ENCODE results near the gene DIP2C. TPM values are rescaled to one million over a fixed set of nuclear protein-coding genes. Genes with fewer than 3 reads are reported as not detected.

The DIP2C gene
- polyA plus RNA-seq, 1 of the 3 experiments (the other 2 are of a cell fraction), result 8.7 TPM

GRCh38 chr10:360653-361052 is 328.8 kb downstream of the DIP2C start:
- H2AFZ ChIP-seq (ENCODE audit: low read depth), result no peak overlapping the region
- H3K36me3 ChIP-seq (replicated peaks in 1 of 2; ENCODE audit: control insufficient read depth in 1 of 2, insufficient read depth in 2 of 2, low read length in 1 of 2), result peaks cover 12 to 58% of the 10 kb centered on the region in 2 experiments
- no peak overlapping the region for H3K27ac ChIP-seq (ENCODE audit: low read depth in 2 of 2, low read length in 1 of 2)
- 88% methylated on average over 6 of the region's 6 CpGs for WGBS (ENCODE audit: low lambda C conversion rate)
- no peaks in the 10 kb centered on the region for H4K20me1 ChIP-seq (ENCODE audit: insufficient read depth)
- no peak for DNase-seq
- H3F3A ChIP-seq (replicated peaks; ENCODE audit: insufficient read depth), result no peaks in the 10 kb centered on the region
- TF ChIP-seq PBX3 (IDR thresholded peaks at IDR 0.05) (no peak), JUND (IDR thresholded peaks at IDR 0.05) (no peak), TCF12 (IDR thresholded peaks at IDR 0.05) (no peak), EZH2phosphoT487 (IDR thresholded peaks at IDR 0.05; ENCODE audit: borderline replicate concordance, low read depth) (no peak), MAX (IDR thresholded peaks at IDR 0.05; ENCODE audit: low read depth) (no peak), REST (IDR thresholded peaks at IDR 0.05; ENCODE audit: low read depth, low read length) (no peak), CHD2 (IDR thresholded peaks at IDR 0.05; ENCODE audit: low read length, partially characterized antibody) (no peak), TEAD4 (IDR thresholded peaks at IDR 0.05; ENCODE audit: borderline replicate concordance, insufficient read depth) (no peak), EP300 (IDR thresholded peaks at IDR 0.05; ENCODE audit: borderline replicate concordance in 1 of 2, low read depth in 1 of 2, low read length in 1 of 2) (no peak), ELF1 (IDR thresholded peaks at IDR 0.05) (no peak), RFX5 (IDR thresholded peaks at IDR 0.05; ENCODE audit: low read length) (no peak), GATA2 (CRISPR knock-in tag; IDR thresholded peaks at IDR 0.05) (no peak), IRF3 (IDR thresholded peaks at IDR 0.05; ENCODE audit: low read depth, low read length) (no peak), RXRA (IDR thresholded peaks at IDR 0.05; ENCODE audit: borderline replicate concordance, low read depth) (no peak)
- TF ChIP-seq, protein P1, sequence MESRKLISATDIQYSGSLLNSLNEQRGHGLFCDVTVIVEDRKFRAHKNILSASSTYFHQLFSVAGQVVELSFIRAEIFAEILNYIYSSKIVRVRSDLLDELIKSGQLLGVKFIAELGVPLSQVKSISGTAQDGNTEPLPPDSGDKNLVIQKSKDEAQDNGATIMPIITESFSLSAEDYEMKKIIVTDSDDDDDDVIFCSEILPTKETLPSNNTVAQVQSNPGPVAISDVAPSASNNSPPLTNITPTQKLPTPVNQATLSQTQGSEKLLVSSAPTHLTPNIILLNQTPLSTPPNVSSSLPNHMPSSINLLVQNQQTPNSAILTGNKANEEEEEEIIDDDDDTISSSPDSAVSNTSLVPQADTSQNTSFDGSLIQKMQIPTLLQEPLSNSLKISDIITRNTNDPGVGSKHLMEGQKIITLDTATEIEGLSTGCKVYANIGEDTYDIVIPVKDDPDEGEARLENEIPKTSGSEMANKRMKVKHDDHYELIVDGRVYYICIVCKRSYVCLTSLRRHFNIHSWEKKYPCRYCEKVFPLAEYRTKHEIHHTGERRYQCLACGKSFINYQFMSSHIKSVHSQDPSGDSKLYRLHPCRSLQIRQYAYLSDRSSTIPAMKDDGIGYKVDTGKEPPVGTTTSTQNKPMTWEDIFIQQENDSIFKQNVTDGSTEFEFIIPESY (IDR thresholded peaks at IDR 0.05; ENCODE audit: borderline replicate concordance, low read depth), result no peak
- TF ChIP-seq, protein P2, sequence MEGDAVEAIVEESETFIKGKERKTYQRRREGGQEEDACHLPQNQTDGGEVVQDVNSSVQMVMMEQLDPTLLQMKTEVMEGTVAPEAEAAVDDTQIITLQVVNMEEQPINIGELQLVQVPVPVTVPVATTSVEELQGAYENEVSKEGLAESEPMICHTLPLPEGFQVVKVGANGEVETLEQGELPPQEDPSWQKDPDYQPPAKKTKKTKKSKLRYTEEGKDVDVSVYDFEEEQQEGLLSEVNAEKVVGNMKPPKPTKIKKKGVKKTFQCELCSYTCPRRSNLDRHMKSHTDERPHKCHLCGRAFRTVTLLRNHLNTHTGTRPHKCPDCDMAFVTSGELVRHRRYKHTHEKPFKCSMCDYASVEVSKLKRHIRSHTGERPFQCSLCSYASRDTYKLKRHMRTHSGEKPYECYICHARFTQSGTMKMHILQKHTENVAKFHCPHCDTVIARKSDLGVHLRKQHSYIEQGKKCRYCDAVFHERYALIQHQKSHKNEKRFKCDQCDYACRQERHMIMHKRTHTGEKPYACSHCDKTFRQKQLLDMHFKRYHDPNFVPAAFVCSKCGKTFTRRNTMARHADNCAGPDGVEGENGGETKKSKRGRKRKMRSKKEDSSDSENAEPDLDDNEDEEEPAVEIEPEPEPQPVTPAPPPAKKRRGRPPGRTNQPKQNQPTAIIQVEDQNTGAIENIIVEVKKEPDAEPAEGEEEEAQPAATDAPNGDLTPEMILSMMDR (IDR thresholded peaks at IDR 0.05), result no peak
- no peaks in the 10 kb centered on the region for H3K9me3 ChIP-seq
- no peaks in the 10 kb centered on the region for H3K9me2 ChIP-seq
- H3K79me2 ChIP-seq (ENCODE audit: insufficient read depth), result no peaks in the 10 kb centered on the region
- no peaks in the 10 kb centered on the region for H3K4me1 ChIP-seq (ENCODE audit: control insufficient read depth in 1 of 2, insufficient read depth in 2 of 2, low read depth in 1 of 2, low read length in 1 of 2)
- H3K27me3 ChIP-seq (ENCODE audit: insufficient read depth), result no peaks in the 10 kb centered on the region
- ChIA-PET CTCF (no interaction called here), POLR2A (no interaction called here)
- no peak overlapping the region for H3K9ac ChIP-seq
- no peak overlapping the region for H3K4me3 ChIP-seq (ENCODE audit: low read depth in 2 of 2, low read length in 1 of 2)
- no peak overlapping the region for H3K4me2 ChIP-seq
